Retina (tissue), 1 donor: ENCODE results near the gene CLEC3A.
"Not testable (repeated sequence)": the region's sequence is repeated elsewhere in the genome, so short reads cannot be mapped to it uniquely, and the experiment has no call there.

ENCODE experiments used
- DNase-seq: peaks from one replicate; pipeline ENCODE4 v3.0.0-alpha.2; 2016

CLEC3A gene

GRCh38 chr16:78034530-78034929, 12.2 kb downstream of the CLEC3A start:
- DNase-seq = no peak

- no peak for DNase-seq
Measured at GRCh38 chr16:78035012-78035411, 12.7 kb downstream of the CLEC3A start.

- DNase-seq = no peak
Measured at GRCh38 chr16:78040396-78040795, 18.0 kb downstream of the CLEC3A start.

GRCh38 chr16:78045865-78046581, 23.7 kb downstream of the CLEC3A start:
- DNase-seq = peak; percentile 91

- DNase-seq = no peak
Measured at GRCh38 chr16:78048319-78048718, 26.0 kb downstream of the CLEC3A start.

GRCh38 chr16:78050734-78051400, 28.5 kb downstream of the CLEC3A start:
- no peak for DNase-seq

GRCh38 chr16:78057803-78058564, 35.6 kb downstream of the CLEC3A start:
- no peak for DNase-seq

GRCh38 chr16:78059806-78060205, 37.5 kb downstream of the CLEC3A start:
- DNase-seq = not testable (repeated sequence)

- no peak for DNase-seq
Measured at GRCh38 chr16:78060295-78060694, 37.9 kb downstream of the CLEC3A start.

- no peak for DNase-seq
Measured at GRCh38 chr16:78060809-78061208, 38.5 kb downstream of the CLEC3A start.

- no peak for DNase-seq
Measured at GRCh38 chr16:78065319-78065718, 43.0 kb downstream of the CLEC3A start.

GRCh38 chr16:78069913-78070312, 47.6 kb downstream of the CLEC3A start:
- no peak for DNase-seq

GRCh38 chr16:78072275-78072674, 49.9 kb downstream of the CLEC3A start:
- no peak for DNase-seq

GRCh38 chr16:78075800-78076199, 53.5 kb downstream of the CLEC3A start:
- DNase-seq = no peak

- no peak for DNase-seq
Measured at GRCh38 chr16:78081341-78081740, 59.0 kb downstream of the CLEC3A start.
